Measurements from ENCODE around the gene WDR1. TPM values are rescaled to one million over a fixed set of nuclear protein-coding genes. Genes with fewer than 3 reads are reported as not detected.

The WDR1 gene
- total and polyA plus RNA-seq, 10 of the 15 experiments (the other 5 are each of a cell fraction or from before 2014, with no cell fraction given) = 28.5 to 397 (median 290) TPM

DNA sequence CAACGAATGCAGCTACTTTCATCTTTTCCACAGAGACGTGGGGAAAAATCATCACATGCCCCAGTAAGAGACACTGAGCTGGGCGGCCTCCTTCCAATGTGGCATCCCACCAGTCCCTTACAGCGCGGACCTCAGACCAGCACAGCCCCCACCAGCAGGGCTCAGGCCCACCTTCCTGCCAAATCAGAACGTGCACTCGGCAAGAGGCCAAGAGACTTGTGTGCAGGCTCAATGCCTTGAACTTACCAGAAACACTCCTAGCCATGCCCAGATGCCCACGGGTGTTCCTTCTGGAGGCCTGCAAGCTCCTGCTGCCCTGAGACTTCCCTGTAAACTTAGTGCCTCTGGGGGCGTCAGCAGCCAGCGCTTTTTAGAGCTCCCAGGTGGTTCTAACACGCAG lies 31.2 kb downstream of the WDR1 start:
- intact Hi-C loops (cut with micrococcal nuclease; ENCODE audit: unreplicated experiment) = no loop called here
- POLR2A ChIA-PET = no interaction called here

GRCh38 chr4:10084651-10085358 lies 31.8 kb downstream of the WDR1 start:
- Histone ChIP-seq H3K4me1 (ENCODE audit: control insufficient read depth, insufficient read depth, low read length) (no peaks in the 10 kb centered on the region), H3K9ac (ENCODE audit: control insufficient read depth, insufficient read depth, low read length) (no peak overlapping the region), H3K27me3 (replicated peaks in 1 of 2; ENCODE audit: control insufficient read depth in 2 of 2, insufficient read depth in 2 of 2, low read length in 1 of 2) (no peaks in the 10 kb centered on the region), H3K79me2 (ENCODE audit: control insufficient read depth, insufficient read depth, low read length) (no peaks in the 10 kb centered on the region), H3K4me2 (ENCODE audit: control insufficient read depth, insufficient read depth) (no peak overlapping the region), H4K20me1 (ENCODE audit: control insufficient read depth, insufficient read depth) (peaks cover 3% of the 10 kb centered on the region; the same call in 1 of the 2 replicates), H3K36me3 (ENCODE audit: control insufficient read depth in 2 of 2, insufficient read depth in 2 of 2, low read length in 1 of 2) (peaks cover 70 to 71% of the 10 kb centered on the region in 2 experiments), H3K4me3 (no peak overlapping the region), H3K27ac (ENCODE audit: control insufficient read depth, insufficient read depth) (no peak overlapping the region), H2AFZ (ENCODE audit: control insufficient read depth, low read depth, low read length) (no peak overlapping the region), H3K9me3 (replicated peaks; ENCODE audit: control insufficient read depth, insufficient read depth, low read length) (no peaks in the 10 kb centered on the region)
- POLR2A ChIA-PET = no interaction called here
- CTCF ChIA-PET = interaction anchor here (1.1 kb wide), 1 partner anchor 315 kb away, joined by 3 read pairs; no protein-coding TSS in a partner anchor
- intact Hi-C loops (cut with micrococcal nuclease; ENCODE audit: unreplicated experiment) (no loop called here), in situ Hi-C loops (cut with MboI) (no loop called here)
- ATAC-seq = no peak
- 94% methylated on average over 21 of the region's 21 CpGs for WGBS (ENCODE audit: insufficient coverage, insufficient replicate concordance, low lambda C conversion rate, missing lambda C conversion rate)
- TF ChIP-seq POLR2A (IDR thresholded peaks at IDR 0.05; ENCODE audit: low read depth, low read length) = peak; percentile 37; the same call in 1 of the 2 replicates
- 0 out of 2 replicates have a peak, but pooled peaks have one; percentile 19 for TF ChIP-seq POLR2AphosphoS5 (IDR thresholded peaks at IDR 0.05; ENCODE audit: low read length)
- no peak for TF ChIP-seq IRF5 (IDR thresholded peaks at IDR 0.05; ENCODE audit: borderline replicate concordance)
- SMC1A ChIA-PET (ENCODE audit: uncharacterized antibody, unreplicated experiment) = interaction anchor here (1.0 kb wide), 1 partner anchor 12 kb away, joined by 3 read pairs; no protein-coding TSS in a partner anchor
- RAD21 ChIA-PET (ENCODE audit: unreplicated experiment) = no interaction called here
- no peak for DNase-seq (ENCODE audit: low read depth, low spot score)
- FAIRE-seq = no peak
- BruUV-seq (replicated peaks) = no TSS peak

More for the DNA sequence above, 31.2 kb downstream of the WDR1 start:
- H3K79me2 ChIP-seq (ENCODE audit: control insufficient read depth, insufficient read depth, low read length) = no peaks in the 10 kb centered on the region; the same call in 1 of the 2 replicates
- in situ Hi-C loops (cut with MboI) = no loop called here
- CTCF ChIA-PET = interaction anchor here (1.1 kb wide), 1 partner anchor 315 kb away, joined by 3 read pairs; no protein-coding TSS in a partner anchor
- FAIRE-seq (no peak), ATAC-seq (no peak), DNase-seq (ENCODE audit: low read depth, low spot score) (no peak)
- H3K4me2 ChIP-seq (ENCODE audit: control insufficient read depth, insufficient read depth) = no peak overlapping the region
- WGBS (ENCODE audit: insufficient coverage, insufficient replicate concordance, low lambda C conversion rate, missing lambda C conversion rate) = 87% methylated on average over 11 of the region's 11 CpGs
- H3K27me3 ChIP-seq (replicated peaks in 1 of 2; ENCODE audit: control insufficient read depth in 2 of 2, insufficient read depth in 2 of 2, low read length in 1 of 2) = no peaks in the 10 kb centered on the region
- SMC1A ChIA-PET (ENCODE audit: uncharacterized antibody, unreplicated experiment) = no interaction called here
- no peaks in the 10 kb centered on the region for H3K4me1 ChIP-seq (ENCODE audit: control insufficient read depth, insufficient read depth, low read length)
- H3K4me3 ChIP-seq = no peak overlapping the region
- H2AFZ ChIP-seq (ENCODE audit: control insufficient read depth, low read depth, low read length) = no peak overlapping the region
- peaks cover 69 to 73% of the 10 kb centered on the region in 2 experiments for H3K36me3 ChIP-seq (ENCODE audit: control insufficient read depth in 2 of 2, insufficient read depth in 2 of 2, low read length in 1 of 2)
- peaks cover 3% of the 10 kb centered on the region; the same call in 1 of the 2 replicates for H4K20me1 ChIP-seq (ENCODE audit: control insufficient read depth, insufficient read depth)
- TF ChIP-seq MEF2B (IDR thresholded peaks at IDR 0.05; ENCODE audit: partially characterized antibody, poor library complexity, severe bottlenecking) (no peak), RAD51 (IDR thresholded peaks at IDR 0.05) (no peak), POLR2AphosphoS5 (IDR thresholded peaks at IDR 0.05; ENCODE audit: low read length) (peak; percentile 40; the same call in 1 of the 2 replicates)
- BruUV-seq (replicated peaks) = no TSS peak
- H3K9me3 ChIP-seq (replicated peaks; ENCODE audit: control insufficient read depth, insufficient read depth, low read length) = no peaks in the 10 kb centered on the region
- H3K9ac ChIP-seq (ENCODE audit: control insufficient read depth, insufficient read depth, low read length) = no peak overlapping the region
- RAD21 ChIA-PET (ENCODE audit: unreplicated experiment) = no interaction called here
- H3K27ac ChIP-seq (ENCODE audit: control insufficient read depth, insufficient read depth) = no peak overlapping the region

Measured in GM12878 (cell line).